Thyroid gland (tissue), 4 donors: ENCODE results near the gene PTPMT1. TPM values are rescaled to one million over a fixed set of nuclear protein-coding genes. Genes with fewer than 3 reads are reported as not detected.

Source experiments
- DNase-seq, 2 donors: peaks; one replicate each; pipeline ENCODE4 v3.0.0-alpha.2; 2019
- H3K27ac ChIP-seq, 3 donors: fragments of 200-600 bp; sonication (generic); 1 replicate in 2 of 3; 2 replicates in 1 of 3; pipeline ENCODE4 v1.5.1; 2016 to 2019; ENCODE audit warnings: mild to moderate bottlenecking in 1 of 3, moderate library complexity in 1 of 3
- H3K27me3 ChIP-seq: fragments of 200-600 bp; sonication (generic); one replicate; pipeline ENCODE4 v1.5.1; 2019
- H3K36me3 ChIP-seq, 2 donors: fragments of 200-600 bp; sonication (generic); one replicate each; pipeline ENCODE4 v1.5.1; 2016 to 2019
- H3K4me1 ChIP-seq, 2 donors: fragments of 200-600 bp; sonication (generic); one replicate each; pipeline ENCODE4 v1.5.1; 2017 to 2019
- H3K4me3 ChIP-seq, 3 donors: fragments of 200-600 bp; sonication (generic); replicated peaks in 1 of 3; 1 replicate in 2 of 3; 2 replicates in 1 of 3; pipeline ENCODE4 v1.5.1; 2016; ENCODE audit warnings: mild to moderate bottlenecking in 1 of 3
- H3K9me3 ChIP-seq: fragments of 200-600 bp; sonication (generic); one replicate; pipeline ENCODE4 v1.5.1; 2017
- CTCF ChIP-seq, 6 experiments: fragments of 200-600 bp in 3 of 6; fragments of 450-650 bp in 3 of 6; sonication (generic) in 3 of 6; IDR thresholded peaks; one replicate each; pipeline ENCODE4 v1.5.1; 2016 to 2019; ENCODE audit warnings: antibody characterized with exemption in 6 of 6, mild to moderate bottlenecking in 2 of 6, inconsistent platforms in 1 of 6, moderate library complexity in 1 of 6
- POLR2A ChIP-seq, 2 donors: fragments of 450-650 bp; IDR thresholded peaks; one replicate each; pipeline ENCODE4 v1.6.1; 2017; ENCODE audit warnings: antibody characterized with exemption in 2 of 2, mild to moderate bottlenecking in 2 of 2, moderate library complexity in 1 of 2
- WGBS, 2 donors: methylation state at CpG; one replicate each; pipeline ENCODE4 v1.1.5; 2017; 5-methylcytosine and 5-hydroxymethylcytosine counted together
- intact Hi-C: fragments of 100-400 bp; cut with DNase I; formaldehyde crosslinking; loops from one replicate; pipeline ENCODE4 v1.15.1; 2023
- total RNA-seq, 4 donors: library from RNA; depleted of rRNA; stranded (reverse); fragments of >200 nt; gene quantifications; one replicate each; pipeline ENCODE4 v1.2.3, GENCODE V29; 2016

Gene PTPMT1
- total RNA-seq, 4 donors from 2014 or later, result 93.9 to 149 (median 125) TPM

- H3K4me1 ChIP-seq, result peaks cover 0 to 21% of the 10 kb centered on the region in 2 donors
- no peak overlapping the region for H3K27ac ChIP-seq
- no peak for DNase-seq
- no peaks in the 10 kb centered on the region for H3K9me3 ChIP-seq
- H3K4me3 ChIP-seq, result no peak overlapping the region
- intact Hi-C loops, result no loop called here
- TF ChIP-seq CTCF (IDR thresholded peaks at IDR 0.05) (no peak), POLR2A (IDR thresholded peaks at IDR 0.05) (no peak)
- no peaks in the 10 kb centered on the region for H3K27me3 ChIP-seq
- H3K36me3 ChIP-seq, result no peaks in the 10 kb centered on the region
- WGBS, 2 donors, result 69 to 83% methylated on average over 3 of the region's 3 CpGs
Measured at GRCh38 chr11:47609675-47610074, 44.3 kb downstream of the PTPMT1 start.

DNA sequence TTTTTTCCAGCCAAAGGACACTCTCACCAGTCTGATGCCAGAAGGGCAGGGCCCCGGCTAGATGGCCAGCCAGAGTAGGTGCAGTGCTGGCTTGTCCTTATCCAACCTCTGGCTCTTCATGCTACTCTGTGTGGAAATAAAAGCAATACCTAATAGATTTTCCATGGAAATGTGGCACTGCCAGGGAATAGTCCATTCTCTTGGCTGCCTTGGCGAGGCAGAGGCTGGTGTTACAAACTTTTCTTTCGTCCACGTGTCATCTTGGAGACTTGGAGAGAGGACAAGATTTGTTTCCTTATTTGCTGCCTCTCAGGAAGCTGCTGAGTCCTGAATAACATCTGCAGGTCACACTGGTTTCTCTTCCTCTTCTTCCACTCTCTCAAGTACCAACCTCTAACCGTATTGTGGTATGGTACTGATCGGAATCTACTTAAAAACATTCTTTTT is 46.0 kb downstream of the PTPMT1 start:
- Histone ChIP-seq H3K27me3 (no peaks in the 10 kb centered on the region), H3K9me3 (no peaks in the 10 kb centered on the region), H3K4me1 (peaks cover 0 to 21% of the 10 kb centered on the region in 2 donors), H3K4me3 (no peak overlapping the region), H3K36me3 (no peaks in the 10 kb centered on the region), H3K27ac (no peak overlapping the region)
- 65 to 79% methylated on average over 5 to 6 of the region's 6 CpGs for WGBS, 2 donors
- DNase-seq, result no peak
- TF ChIP-seq CTCF (IDR thresholded peaks at IDR 0.05) (no peak), POLR2A (IDR thresholded peaks at IDR 0.05) (no peak)
- intact Hi-C loops, result no loop called here

- H3K36me3 ChIP-seq, result peaks cover under 1 to 8% of the 10 kb centered on the region in 2 donors
- no peaks in the 10 kb centered on the region for H3K27me3 ChIP-seq
- H3K4me1 ChIP-seq, result peaks cover 16 to 25% of the 10 kb centered on the region in 2 donors
- TF ChIP-seq CTCF (IDR thresholded peaks at IDR 0.05) (no peak), POLR2A (IDR thresholded peaks at IDR 0.05) (no peak)
- DNase-seq, result no peak
- no peak overlapping the region for H3K4me3 ChIP-seq
- H3K9me3 ChIP-seq, result no peaks in the 10 kb centered on the region
- intact Hi-C loops, result no loop called here
- H3K27ac ChIP-seq, result no peak overlapping the region
Measured at GRCh38 chr11:47615249-47615648, 49.9 kb downstream of the PTPMT1 start.

- WGBS, 2 donors, result 84 to 86% methylated on average over 10 of the region's 10 CpGs
- intact Hi-C loops, result no loop called here
- Histone ChIP-seq H3K36me3 (peaks cover 9 to 11% of the 10 kb centered on the region in 2 donors), H3K9me3 (no peaks in the 10 kb centered on the region), H3K27ac (peak overlapping the region; percentile 60 to 79 (median 62)), H3K27me3 (no peaks in the 10 kb centered on the region), H3K4me3 (no peak overlapping the region), H3K4me1 (peaks cover 16 to 25% of the 10 kb centered on the region in 2 donors)
- TF ChIP-seq CTCF (IDR thresholded peaks at IDR 0.05) (peak; percentile 51 to 90 (median 84)), POLR2A (IDR thresholded peaks at IDR 0.05) (no peak)
- peak; percentile 65 to 76 for DNase-seq
Measured at GRCh38 chr11:47616726-47617416, 51.5 kb downstream of the PTPMT1 start.

- H3K27me3 ChIP-seq, result no peaks in the 10 kb centered on the region
- H3K4me3 ChIP-seq, result no peak overlapping the region
- H3K4me1 ChIP-seq, result peaks cover 16 to 25% of the 10 kb centered on the region in 2 donors
- H3K27ac ChIP-seq, result peak overlapping the region; percentile 60 to 79 (median 62)
- DNase-seq, result no peak
- intact Hi-C loops, result no loop called here
- H3K9me3 ChIP-seq, result no peaks in the 10 kb centered on the region
- H3K36me3 ChIP-seq, result peaks cover 9 to 16% of the 10 kb centered on the region in 2 donors
- TF ChIP-seq POLR2A (IDR thresholded peaks at IDR 0.05), result no peak
- TF ChIP-seq CTCF (IDR thresholded peaks at IDR 0.05), result no peak
- 25 to 28% methylated on average over 3 of the region's 3 CpGs for WGBS, 2 donors
Measured at GRCh38 chr11:47617417-47617809, 52.0 kb downstream of the PTPMT1 start.
